Osteoblast (primary cell): Measurements from ENCODE around the gene KRT33A. TPM values are rescaled to one million over a fixed set of nuclear protein-coding genes. Genes with fewer than 3 reads are reported as not detected.
A peak's percentile ranks its signal among the peaks of the same experiment; 100 is the strongest.

Experiments
- DNase-seq: peaks from one replicate; pipeline ENCODE4 v3.0.0; 2011; ENCODE audit warnings: low spot score, mixed read lengths; ENCODE audit not compliant: insufficient read length; ENCODE audit errors: missing footprints
- H2AFZ ChIP-seq: 2 replicates; pipeline ENCODE4 v1.6.0; 2011; ENCODE audit warnings: mild to moderate bottlenecking, low read length
- H3K27ac ChIP-seq: 2 replicates; pipeline ENCODE4 v1.5.1; 2011; ENCODE audit warnings: mild to moderate bottlenecking, low read depth, low read length, moderate library complexity
- H3K27me3 ChIP-seq: 2 replicates; pipeline ENCODE4 v1.6.0; 2012; ENCODE audit warnings: mild to moderate bottlenecking, control low read depth, inconsistent platforms, low read length, moderate library complexity; ENCODE audit not compliant: insufficient read depth
- H3K36me3 ChIP-seq: 2 replicates; pipeline ENCODE4 v1.5.1; 2011; ENCODE audit warnings: mild to moderate bottlenecking, low read length, control low read depth, moderate library complexity; ENCODE audit not compliant: insufficient read depth
- H3K4me1 ChIP-seq: 2 replicates; pipeline ENCODE4 v1.5.1; 2011; ENCODE audit warnings: mild to moderate bottlenecking, low read length, control low read depth, moderate library complexity; ENCODE audit not compliant: insufficient read depth
- H3K4me2 ChIP-seq: 2 replicates; pipeline ENCODE4 v1.6.0; 2011; ENCODE audit warnings: mild to moderate bottlenecking, low read length; ENCODE audit not compliant: insufficient read depth
- H3K4me3 ChIP-seq: fragments of 200-600 bp; sonication (generic); 3 replicates; pipeline ENCODE4 v1.5.1; 2012; ENCODE audit warnings: mild to moderate bottlenecking, low read length, inconsistent platforms; ENCODE audit not compliant: insufficient read depth
- H3K79me2 ChIP-seq: 2 replicates; pipeline ENCODE4 v1.6.0; 2012; ENCODE audit warnings: mild to moderate bottlenecking, low read length, control low read depth, inconsistent platforms; ENCODE audit not compliant: insufficient read depth
- H3K9me3 ChIP-seq: 2 replicates; pipeline ENCODE4 v1.5.1; 2011; ENCODE audit warnings: low read depth, low read length, control low read depth
- H4K20me1 ChIP-seq: 2 replicates; pipeline ENCODE4 v1.6.0; 2012; ENCODE audit warnings: mild to moderate bottlenecking, low read length, control low read depth; ENCODE audit not compliant: insufficient read depth
- CTCF ChIP-seq: IDR thresholded peaks from 2 replicates; pipeline ENCODE4 v1.5.1; 2011; ENCODE audit warnings: mild to moderate bottlenecking, low read depth, low read length, moderate library complexity; ENCODE audit errors: extremely low read depth
- total RNA-seq: library from RNA; depleted of rRNA; stranded (reverse); fragments of >200 nt; gene quantifications from 2 replicates; pipeline ENCODE4 v1.2.3, GENCODE V29; 2012

Gene KRT33A
- total RNA-seq, 1 donor, result not detected

DNA sequence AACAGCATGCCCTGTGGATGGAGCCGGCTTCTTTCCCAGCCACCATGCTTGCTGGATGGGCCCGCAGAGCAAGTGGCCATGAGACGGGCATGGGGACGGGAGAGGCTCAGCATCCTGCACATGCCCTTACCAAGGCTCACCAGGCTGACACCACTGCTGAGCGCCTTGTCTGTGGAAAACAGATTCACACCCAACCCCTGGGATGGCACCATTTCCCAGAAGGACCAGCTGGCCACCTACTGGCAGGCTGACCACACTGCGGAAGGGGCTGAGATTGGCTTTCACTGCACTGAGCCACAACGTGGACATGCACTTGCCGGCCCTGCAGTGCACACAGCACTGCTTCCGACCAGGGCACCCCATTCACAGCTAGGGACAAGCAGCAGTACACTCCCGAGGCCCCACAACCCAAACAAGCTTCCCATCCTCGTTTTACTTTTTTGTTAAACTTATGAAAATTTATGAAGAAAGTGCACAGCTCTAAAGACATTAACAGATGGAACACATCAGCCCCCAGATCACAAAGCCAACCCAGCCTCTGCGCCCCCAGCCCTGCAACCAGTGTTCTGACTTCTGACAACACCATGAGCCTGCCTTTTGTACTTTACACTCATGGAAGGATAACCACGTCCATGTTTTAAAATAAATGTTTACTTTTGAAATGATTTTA is 21.2 kb downstream of the KRT33A start:
- Histone ChIP-seq H3K36me3 (no peaks in the 10 kb centered on the region), H3K79me2 (no peaks in the 10 kb centered on the region), H3K4me1 (no peaks in the 10 kb centered on the region), H3K4me3 (no peak overlapping the region), H3K4me2 (no peak overlapping the region), H2AFZ (peak overlapping the region; percentile 21), H3K27ac (no peak overlapping the region), H3K27me3 (no peaks in the 10 kb centered on the region), H4K20me1 (no peaks in the 10 kb centered on the region), H3K9me3 (no peaks in the 10 kb centered on the region)
- TF ChIP-seq CTCF, result peak; percentile 81
- peak; percentile 95 for DNase-seq

DNA sequence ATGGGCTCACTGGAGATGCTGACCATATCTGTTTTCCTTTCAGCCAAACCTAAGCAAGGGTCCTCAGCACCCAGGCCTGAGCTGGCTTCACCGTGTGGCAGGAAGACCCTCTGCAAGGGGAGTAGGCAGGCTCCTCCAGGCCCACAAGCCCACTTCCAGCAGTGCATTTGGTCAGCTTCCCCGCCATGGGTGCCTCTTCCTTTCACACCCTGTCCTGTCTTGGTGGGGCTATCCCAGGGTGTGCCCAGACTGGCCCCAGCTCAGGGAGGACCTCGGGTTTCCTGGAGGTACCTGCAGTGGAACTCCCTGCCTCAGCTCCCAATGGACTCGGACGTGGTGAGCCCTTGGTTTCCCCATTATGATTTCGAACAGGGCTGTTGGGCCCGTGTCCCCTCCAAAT is 22.4 kb downstream of the KRT33A start:
- no peak for TF ChIP-seq CTCF
- Histone ChIP-seq H4K20me1 (no peaks in the 10 kb centered on the region), H3K4me1 (no peaks in the 10 kb centered on the region), H3K27ac (no peak overlapping the region), H3K27me3 (no peaks in the 10 kb centered on the region), H3K4me3 (no peak overlapping the region), H3K4me2 (no peak overlapping the region), H3K36me3 (no peaks in the 10 kb centered on the region), H3K79me2 (no peaks in the 10 kb centered on the region), H2AFZ (no peak overlapping the region), H3K9me3 (no peaks in the 10 kb centered on the region)
- no peak for DNase-seq

GRCh38 chr17:41327411-41328120 is 23.1 kb downstream of the KRT33A start:
- Histone ChIP-seq H3K27ac (no peak overlapping the region), H3K4me1 (no peaks in the 10 kb centered on the region), H3K27me3 (no peaks in the 10 kb centered on the region), H3K4me3 (no peak overlapping the region), H3K36me3 (no peaks in the 10 kb centered on the region), H2AFZ (peak overlapping the region; percentile 0), H3K79me2 (no peaks in the 10 kb centered on the region), H3K9me3 (no peaks in the 10 kb centered on the region), H4K20me1 (no peaks in the 10 kb centered on the region), H3K4me2 (no peak overlapping the region)
- TF ChIP-seq CTCF, result no peak
- no peak for DNase-seq
